ENCODE data around the gene TEKTIP1.
"Not testable (repeated sequence)": the region's sequence is repeated elsewhere in the genome, so short reads cannot be mapped to it uniquely, and the experiment has no call there.

The TEKTIP1 gene

GRCh38 chr19:3556423-3556977, 17.5 kb downstream of the TEKTIP1 start:
- in situ Hi-C loops (cut with HindIII; ENCODE audit: low sequenced_read_pairs), result no loop called here

GRCh38 chr19:3556978-3557460, 18.0 kb downstream of the TEKTIP1 start:
- in situ Hi-C loops (cut with HindIII; ENCODE audit: low sequenced_read_pairs), result no loop called here

- in situ Hi-C loops (cut with HindIII; ENCODE audit: low sequenced_read_pairs), result no loop called here
Observed at GRCh38 chr19:3557461-3558248, 18.7 kb downstream of the TEKTIP1 start, which contains the start of gene MFSD12. Gene MFSD12, minus strand, starts transcription at chr19:3557586. Its CDS starts 183 bp downstream, at chr19:3557403.

- in situ Hi-C loops (cut with HindIII; ENCODE audit: low sequenced_read_pairs), result no loop called here
Observed at GRCh38 chr19:3563709-3564524, 24.9 kb downstream of the TEKTIP1 start.

- in situ Hi-C loops (cut with HindIII; ENCODE audit: low sequenced_read_pairs), result no loop called here
Observed at GRCh38 chr19:3565139-3565538, 26.2 kb downstream of the TEKTIP1 start.

- in situ Hi-C loops (cut with HindIII; ENCODE audit: low sequenced_read_pairs), result not testable (repeated sequence)
Observed at GRCh38 chr19:3570042-3570441, 31.1 kb downstream of the TEKTIP1 start.

- in situ Hi-C loops (cut with HindIII; ENCODE audit: low sequenced_read_pairs), result no loop called here
Observed at GRCh38 chr19:3570606-3571011, 31.6 kb downstream of the TEKTIP1 start.

GRCh38 chr19:3572132-3572854, 33.3 kb downstream of the TEKTIP1 start:
- in situ Hi-C loops (cut with HindIII; ENCODE audit: low sequenced_read_pairs), result no loop called here

- in situ Hi-C loops (cut with HindIII; ENCODE audit: low sequenced_read_pairs), result no loop called here
Observed at GRCh38 chr19:3572855-3573161, 33.8 kb downstream of the TEKTIP1 start, which contains the start of gene HMG20B. Gene HMG20B, plus strand, starts transcription at chr19:3572944. Its CDS starts 366 bp downstream, at chr19:3573310.

- in situ Hi-C loops (cut with HindIII; ENCODE audit: low sequenced_read_pairs), result no loop called here
Observed at GRCh38 chr19:3573162-3573857, 34.3 kb downstream of the TEKTIP1 start.

- in situ Hi-C loops (cut with HindIII; ENCODE audit: low sequenced_read_pairs), result no loop called here
Observed at GRCh38 chr19:3573858-3574637, 35.1 kb downstream of the TEKTIP1 start.

- in situ Hi-C loops (cut with HindIII; ENCODE audit: low sequenced_read_pairs), result no loop called here
Observed at GRCh38 chr19:3575260-3575741, 36.3 kb downstream of the TEKTIP1 start.

- in situ Hi-C loops (cut with HindIII; ENCODE audit: low sequenced_read_pairs), result no loop called here
Observed at GRCh38 chr19:3575949-3576673, 37.1 kb downstream of the TEKTIP1 start.

- in situ Hi-C loops (cut with HindIII; ENCODE audit: low sequenced_read_pairs), result no loop called here
Observed at GRCh38 chr19:3576696-3577443, 37.9 kb downstream of the TEKTIP1 start.

GRCh38 chr19:3577723-3578344, 38.9 kb downstream of the TEKTIP1 start:
- in situ Hi-C loops (cut with HindIII; ENCODE audit: low sequenced_read_pairs), result no loop called here

- in situ Hi-C loops (cut with HindIII; ENCODE audit: low sequenced_read_pairs), result no loop called here
Observed at GRCh38 chr19:3578390-3578789, 39.4 kb downstream of the TEKTIP1 start.

GRCh38 chr19:3580156-3580934, 41.4 kb downstream of the TEKTIP1 start:
- in situ Hi-C loops (cut with HindIII; ENCODE audit: low sequenced_read_pairs), result no loop called here

Data from DLD1 (cell line).